HG03039 (cell line): Measurements from ENCODE around the gene SLC12A5.
"Not testable (repeated sequence)": the region's sequence is repeated elsewhere in the genome, so short reads cannot be mapped to it uniquely, and the experiment has no call there.

ENCODE experiments used
- ATAC-seq: cut with Tn5 transposase; IDR thresholded peaks from one replicate; pipeline ENCODE4 v1.9.1; 2021; ENCODE audit warnings: mild to moderate bottlenecking, moderate library complexity; ENCODE audit not compliant: unreplicated experiment

Gene SLC12A5

DNA sequence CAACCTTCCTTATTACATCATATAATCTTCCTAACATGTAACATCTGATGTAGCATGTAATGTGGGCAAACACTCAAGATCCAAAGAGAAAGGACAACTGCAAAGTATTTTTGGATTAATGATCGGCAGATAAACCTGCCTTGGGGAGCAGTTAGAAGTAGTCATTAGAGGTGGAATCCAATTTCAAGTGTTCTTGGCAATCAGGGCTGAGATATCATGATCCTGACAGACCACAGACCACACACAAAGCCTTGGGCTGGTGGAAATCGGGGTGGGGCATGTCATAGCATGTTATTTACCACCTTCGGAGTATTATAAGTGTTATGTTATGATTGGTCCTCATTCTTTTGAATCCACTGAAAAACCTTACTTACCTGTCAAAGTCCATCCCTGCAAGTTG is 44.4 kb downstream of the SLC12A5 start:
- no peak for ATAC-seq

GRCh38 chr20:46074006-46074405 is 45.0 kb downstream of the SLC12A5 start:
- no peak for ATAC-seq

- ATAC-seq = no peak
These were observed 47.8 kb downstream of the SLC12A5 start for GRCh38 chr20:46076806-46077205.

DNA sequence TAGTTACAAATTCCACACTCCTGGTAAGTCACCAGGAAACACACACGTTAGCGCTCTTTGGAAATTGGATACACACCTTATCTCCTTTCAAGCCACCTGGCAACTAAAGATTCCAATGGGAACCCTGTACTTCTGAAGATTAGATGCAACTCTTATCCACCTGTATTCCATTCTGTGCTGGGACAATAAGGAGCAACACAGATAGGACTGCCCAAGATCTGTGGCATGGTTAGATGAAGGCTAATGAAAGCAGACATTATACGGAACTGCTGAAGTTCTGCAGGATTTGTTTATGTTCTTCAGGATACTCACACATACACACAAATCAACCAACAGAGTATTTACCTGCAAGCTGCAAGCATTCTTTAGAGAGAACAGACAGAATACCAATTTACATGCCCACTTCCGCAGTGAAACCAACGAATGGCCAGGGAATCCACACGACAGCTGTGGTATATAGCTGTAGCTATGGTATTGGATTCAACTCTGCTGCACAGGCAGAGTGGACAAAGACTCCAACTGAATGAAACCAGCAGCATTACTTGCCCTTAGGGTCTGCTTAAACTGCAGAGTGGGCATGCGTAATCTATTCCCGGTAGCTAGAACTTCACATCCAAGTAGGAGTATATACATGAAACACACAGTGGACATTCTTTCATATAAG is 48.8 kb downstream of the SLC12A5 start:
- no peak for ATAC-seq

GRCh38 chr20:46078954-46079353 is 49.9 kb downstream of the SLC12A5 start:
- ATAC-seq = no peak

GRCh38 chr20:46081074-46081473 is 52.1 kb downstream of the SLC12A5 start:
- no peak for ATAC-seq

- no peak for ATAC-seq
These were observed 54.1 kb downstream of the SLC12A5 start for GRCh38 chr20:46083101-46083500.

DNA sequence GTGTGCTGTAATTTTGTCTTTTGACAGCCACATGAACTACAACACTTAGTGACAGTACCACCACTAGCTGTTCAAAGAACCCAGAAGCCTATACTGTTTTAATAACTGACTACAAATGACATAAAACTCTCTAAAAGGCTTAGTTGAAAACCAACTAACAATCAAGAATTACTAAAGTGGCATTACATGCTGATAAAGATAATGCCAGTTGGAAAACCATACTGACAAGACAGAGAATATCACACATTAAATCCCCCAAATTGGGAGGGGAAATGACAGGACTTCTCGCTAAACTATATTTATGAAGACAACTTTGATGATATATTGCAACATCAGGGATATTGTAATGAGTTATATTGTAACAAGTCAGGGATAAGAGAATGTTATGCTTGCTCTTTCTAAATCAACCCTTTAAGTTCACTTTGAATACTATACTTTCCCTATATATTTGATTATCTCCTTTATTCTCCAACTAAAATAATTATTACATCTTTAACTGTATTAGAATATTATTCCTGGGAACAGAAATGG is 54.6 kb downstream of the SLC12A5 start:
- ATAC-seq = no peak

DNA sequence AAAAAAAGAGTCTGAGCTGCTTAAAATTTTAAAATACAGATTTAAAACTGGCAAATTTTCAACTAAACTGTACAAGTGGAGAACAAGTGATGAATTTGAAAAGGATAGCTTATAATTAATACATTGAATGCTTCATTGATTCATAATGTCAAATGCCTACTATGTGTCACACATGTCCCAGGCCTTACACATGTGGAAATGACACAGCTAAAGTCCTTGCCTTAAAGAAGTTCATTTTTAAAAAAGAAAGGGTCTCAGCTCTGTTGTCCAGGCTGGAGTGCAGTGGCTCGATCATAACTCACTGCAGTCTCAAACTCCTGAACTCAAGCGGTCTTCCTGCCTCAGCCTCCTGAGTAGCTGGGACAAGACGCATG is 55.8 kb downstream of the SLC12A5 start:
- ATAC-seq = no peak

- no peak for ATAC-seq
These were observed 56.3 kb downstream of the SLC12A5 start for GRCh38 chr20:46085179-46085851.

- no peak for ATAC-seq
These were observed 58.1 kb downstream of the SLC12A5 start for GRCh38 chr20:46087161-46087560.

GRCh38 chr20:46088409-46089166 is 59.6 kb downstream of the SLC12A5 start:
- ATAC-seq = no peak

GRCh38 chr20:46089167-46089416 is 60.1 kb downstream of the SLC12A5 start:
- peak; percentile 31 for ATAC-seq

DNA sequence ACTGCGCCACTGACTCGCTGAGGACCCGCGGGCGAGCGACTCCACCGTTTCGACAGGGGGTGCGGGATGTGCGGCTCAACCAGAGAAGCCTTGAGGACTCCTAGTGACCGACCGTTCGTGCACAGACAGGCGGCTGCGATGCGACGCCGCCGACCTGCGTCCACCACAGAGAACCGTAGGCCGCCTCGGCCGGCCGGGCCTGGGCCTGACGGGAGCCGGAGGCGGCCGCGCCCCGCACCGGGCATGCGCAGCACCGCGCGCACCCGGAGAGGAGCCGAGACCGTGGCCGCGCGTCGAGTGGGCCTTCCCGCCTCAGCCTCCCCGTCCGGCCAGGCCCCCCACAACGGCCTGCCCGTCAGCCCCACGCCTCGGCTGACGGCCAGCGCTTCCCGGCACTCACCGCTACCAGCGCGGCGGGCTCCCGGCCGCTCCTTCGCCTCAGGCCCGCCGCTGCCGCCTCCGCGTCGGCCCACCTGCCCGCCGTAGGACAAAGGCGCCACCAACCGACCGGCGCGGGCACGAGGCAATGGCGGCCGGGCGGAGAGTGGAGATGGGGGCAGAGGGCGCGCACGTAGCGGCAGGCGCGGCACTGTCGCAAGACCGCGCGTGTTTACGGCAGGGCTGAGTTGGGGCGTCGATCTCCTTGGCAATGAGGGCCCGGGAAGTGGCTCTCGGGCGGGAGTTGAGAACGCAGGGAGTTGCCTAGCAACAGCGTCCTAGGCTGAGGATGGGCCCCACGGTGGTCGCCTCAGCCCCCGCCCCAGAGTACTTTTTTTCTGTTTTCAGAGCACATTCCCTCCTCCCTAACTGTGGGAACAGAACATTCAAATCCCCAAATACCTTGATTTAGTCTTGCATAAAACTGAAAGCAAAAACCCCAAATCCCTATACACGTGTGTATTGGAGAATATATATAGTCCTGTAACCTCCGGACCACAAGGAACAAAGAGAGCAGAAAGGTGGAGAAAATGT is 60.7 kb downstream of the SLC12A5 start, which contains the start of gene NCOA5:
Gene NCOA5 (minus strand): TSS at position 546 of the 972 bp plus-strand sequence. CDS start 10,538 bp downstream, outside the sequence.
- ATAC-seq = peak; percentile 82

DNA sequence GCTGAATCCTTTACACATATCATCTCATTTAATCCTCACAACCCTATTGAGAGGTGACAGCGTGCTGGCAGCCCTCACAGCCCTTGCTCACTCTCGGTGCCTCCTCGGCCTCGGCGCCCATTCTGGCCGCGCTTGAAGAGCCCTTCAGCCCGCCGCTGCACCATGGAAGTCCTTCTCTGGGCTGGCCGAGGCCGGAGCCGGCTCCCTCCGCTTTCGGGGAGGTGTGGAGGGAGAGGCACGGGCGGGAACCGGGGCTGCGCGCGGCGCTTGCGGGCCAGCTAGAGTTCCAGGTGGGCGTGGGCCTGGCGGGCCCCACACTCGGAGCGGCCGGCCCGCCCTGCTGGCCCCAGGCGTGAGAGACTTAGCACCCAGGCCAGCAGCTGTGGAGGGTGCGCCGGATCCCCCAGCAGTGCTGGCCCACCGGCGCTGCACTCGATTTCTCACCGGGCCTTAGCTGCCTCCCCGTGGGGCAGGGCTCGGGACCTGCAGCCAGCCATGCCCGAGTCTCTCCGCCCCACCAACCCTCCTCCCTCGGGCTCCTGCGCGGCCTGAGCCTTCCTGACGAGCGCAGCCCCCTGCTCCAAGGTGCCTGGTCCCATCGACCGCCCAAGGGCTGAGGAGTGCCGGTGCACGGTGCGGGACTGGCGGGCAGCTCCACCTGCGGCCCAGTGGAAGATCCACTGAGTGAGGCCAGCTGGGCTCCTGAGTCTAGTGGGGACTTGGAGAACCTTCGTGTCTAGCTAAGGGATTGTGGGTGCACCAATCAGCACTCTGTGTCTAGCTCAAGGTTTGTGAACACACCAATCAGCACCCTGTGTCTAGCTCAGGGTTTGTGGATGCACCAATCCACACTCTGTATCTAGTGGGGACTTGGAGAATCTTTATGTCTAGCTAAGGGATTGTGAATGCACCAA is 62.9 kb downstream of the SLC12A5 start:
- ATAC-seq = not testable (repeated sequence)

GRCh38 chr20:46093531-46093930 is 64.5 kb downstream of the SLC12A5 start:
- no peak for ATAC-seq

- no peak for ATAC-seq
These were observed 70.7 kb downstream of the SLC12A5 start for GRCh38 chr20:46099491-46100287.

DNA sequence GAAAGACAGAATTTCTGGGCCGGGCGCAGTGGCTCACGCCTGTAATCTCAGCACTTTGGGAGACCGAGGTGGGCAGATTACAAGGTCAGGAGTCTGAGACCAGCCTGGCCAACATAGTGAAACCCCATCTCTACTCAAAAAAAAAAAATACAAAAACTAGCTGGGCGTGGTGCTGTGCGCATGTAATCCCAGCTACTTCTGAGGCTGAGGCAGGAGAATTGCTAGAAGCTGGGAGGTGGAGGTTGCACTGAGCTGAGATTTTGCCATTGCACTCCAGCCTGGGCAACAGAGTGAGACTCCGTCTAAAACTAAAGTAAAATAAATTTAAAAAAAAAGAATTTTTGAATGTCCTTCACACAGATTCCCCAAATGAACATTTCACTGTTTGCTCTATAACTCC is 71.4 kb downstream of the SLC12A5 start:
- ATAC-seq = not testable (repeated sequence)

GRCh38 chr20:46100988-46101387 is 72.0 kb downstream of the SLC12A5 start:
- ATAC-seq = no peak
